ENCODE data around the gene FOXO4. TPM values are rescaled to one million over a fixed set of nuclear protein-coding genes. Genes with fewer than 3 reads are reported as not detected.

Gene FOXO4
- total and polyA plus RNA-seq, 7 donors = 14.6 to 80.7 (median 56.5) TPM

DNA sequence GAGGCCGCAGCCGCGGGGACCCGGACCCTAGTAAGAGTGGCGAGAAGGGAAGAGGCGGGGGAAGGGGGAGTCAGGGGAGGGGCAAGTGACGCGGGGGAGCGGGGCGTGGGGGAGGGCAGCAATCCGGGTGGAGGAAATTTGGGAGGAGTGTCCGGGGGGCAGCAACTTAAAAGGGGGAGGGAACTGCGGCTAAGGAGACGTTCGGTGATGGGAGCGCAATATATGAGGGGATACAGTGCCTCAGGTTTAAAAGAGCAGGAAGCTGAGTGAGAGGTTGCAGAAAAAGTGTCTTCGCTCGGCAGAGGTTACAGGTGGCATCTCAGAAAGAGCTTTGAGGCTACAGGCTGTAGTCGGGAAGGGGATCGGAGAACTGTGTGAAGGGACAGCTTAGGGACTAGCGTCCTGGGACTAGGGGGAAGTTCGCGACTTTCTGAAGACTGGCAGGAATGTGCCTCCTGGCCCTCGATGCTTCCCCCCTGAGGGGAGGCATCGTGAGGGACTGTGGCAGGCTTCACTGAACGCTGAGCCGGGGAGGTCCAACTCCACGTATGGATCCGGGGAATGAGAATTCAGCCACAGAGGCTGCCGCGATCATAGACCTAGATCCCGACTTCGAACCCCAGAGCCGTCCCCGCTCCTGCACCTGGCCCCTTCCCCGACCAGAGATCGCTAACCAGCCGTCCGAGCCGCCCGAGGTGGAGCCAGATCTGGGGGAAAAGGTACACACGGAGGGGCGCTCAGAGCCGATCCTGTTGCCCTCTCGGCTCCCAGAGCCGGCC lies 519 bp downstream of the FOXO4 start:
- intact Hi-C loops (cut with DNase I) = no loop called here
- DNase-seq = peak in 1 of 2 donors; percentile 49
- 0 to 13% (median 1%) methylated on average over 21 to 46 of the region's 46 CpGs for WGBS, 3 donors

DNA sequence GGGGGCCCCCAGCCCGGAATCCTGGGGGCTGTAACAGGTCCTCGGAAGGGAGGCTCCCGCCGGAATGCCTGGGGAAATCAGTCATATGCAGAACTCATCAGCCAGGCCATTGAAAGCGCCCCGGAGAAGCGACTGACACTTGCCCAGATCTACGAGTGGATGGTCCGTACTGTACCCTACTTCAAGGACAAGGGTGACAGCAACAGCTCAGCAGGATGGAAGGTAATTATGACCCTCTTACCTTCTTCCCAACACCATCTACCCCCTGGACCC lies 1.0 kb downstream of the FOXO4 start:
- Histone ChIP-seq H3K9me3 (no peaks in the 10 kb centered on the region), H3K27me3 (ENCODE audit: insufficient read depth in 3 of 3, low read length in 2 of 3) (peaks cover 0 to 21% (median 0%) of the 10 kb centered on the region in 3 donors), H3K4me1 (no peaks in the 10 kb centered on the region), H3K27ac (no peak overlapping the region), H3K36me3 (ENCODE audit: insufficient read depth in 1 of 2, low read depth in 1 of 2) (peaks cover 0 to 5% of the 10 kb centered on the region in 2 donors), H3K4me3 (peak overlapping the region; percentile 75)
- ATAC-seq = no peak
- TF ChIP-seq, protein P1, sequence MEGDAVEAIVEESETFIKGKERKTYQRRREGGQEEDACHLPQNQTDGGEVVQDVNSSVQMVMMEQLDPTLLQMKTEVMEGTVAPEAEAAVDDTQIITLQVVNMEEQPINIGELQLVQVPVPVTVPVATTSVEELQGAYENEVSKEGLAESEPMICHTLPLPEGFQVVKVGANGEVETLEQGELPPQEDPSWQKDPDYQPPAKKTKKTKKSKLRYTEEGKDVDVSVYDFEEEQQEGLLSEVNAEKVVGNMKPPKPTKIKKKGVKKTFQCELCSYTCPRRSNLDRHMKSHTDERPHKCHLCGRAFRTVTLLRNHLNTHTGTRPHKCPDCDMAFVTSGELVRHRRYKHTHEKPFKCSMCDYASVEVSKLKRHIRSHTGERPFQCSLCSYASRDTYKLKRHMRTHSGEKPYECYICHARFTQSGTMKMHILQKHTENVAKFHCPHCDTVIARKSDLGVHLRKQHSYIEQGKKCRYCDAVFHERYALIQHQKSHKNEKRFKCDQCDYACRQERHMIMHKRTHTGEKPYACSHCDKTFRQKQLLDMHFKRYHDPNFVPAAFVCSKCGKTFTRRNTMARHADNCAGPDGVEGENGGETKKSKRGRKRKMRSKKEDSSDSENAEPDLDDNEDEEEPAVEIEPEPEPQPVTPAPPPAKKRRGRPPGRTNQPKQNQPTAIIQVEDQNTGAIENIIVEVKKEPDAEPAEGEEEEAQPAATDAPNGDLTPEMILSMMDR (IDR thresholded peaks at IDR 0.05) = no peak
- intact Hi-C loops (cut with DNase I) = no loop called here
- DNase-seq = no peak
- WGBS, 3 donors = 3 to 23% (median 9%) methylated on average over 9 of the region's 9 CpGs

More for the DNA sequence above, 519 bp downstream of the FOXO4 start:
- Histone ChIP-seq H3K4me3 (peak overlapping the region; percentile 75), H3K9me3 (no peaks in the 10 kb centered on the region), H3K27ac (peak overlapping the region; percentile 72), H3K36me3 (ENCODE audit: insufficient read depth in 1 of 2, low read depth in 1 of 2) (peaks cover 0 to 4% of the 10 kb centered on the region in 2 donors), H3K27me3 (ENCODE audit: insufficient read depth in 3 of 3, low read length in 2 of 3) (peaks cover 0 to 17% (median 0%) of the 10 kb centered on the region in 3 donors), H3K4me1 (no peaks in the 10 kb centered on the region)
- ATAC-seq = peak; percentile 74 to 90 (median 76)
- TF ChIP-seq, protein P1 (IDR thresholded peaks at IDR 0.05) = no peak

DNA sequence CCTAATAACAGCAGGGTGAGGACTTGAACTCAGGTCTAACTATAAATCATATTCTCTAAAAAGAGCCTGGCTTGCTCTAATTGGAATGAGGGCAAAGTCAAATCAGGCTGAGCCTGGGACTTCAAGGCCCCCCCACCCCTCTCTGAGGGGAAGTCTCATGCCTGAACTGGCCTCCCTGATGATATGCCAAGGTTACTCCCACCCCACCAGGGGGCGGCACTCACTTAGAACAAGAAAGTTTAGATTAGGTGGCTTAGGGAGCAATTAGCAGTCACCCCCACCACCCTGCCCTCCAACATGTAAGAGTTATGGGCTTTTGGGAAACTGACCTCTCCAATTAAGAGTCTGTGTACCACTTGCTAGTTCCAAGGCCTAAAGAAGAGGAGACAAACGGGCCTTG lies 2.7 kb downstream of the FOXO4 start:
- H3K9me3 ChIP-seq = no peaks in the 10 kb centered on the region
- 18 to 22% (median 22%) methylated on average over 1 to 2 of the region's 2 CpGs for WGBS, 3 donors

DNA sequence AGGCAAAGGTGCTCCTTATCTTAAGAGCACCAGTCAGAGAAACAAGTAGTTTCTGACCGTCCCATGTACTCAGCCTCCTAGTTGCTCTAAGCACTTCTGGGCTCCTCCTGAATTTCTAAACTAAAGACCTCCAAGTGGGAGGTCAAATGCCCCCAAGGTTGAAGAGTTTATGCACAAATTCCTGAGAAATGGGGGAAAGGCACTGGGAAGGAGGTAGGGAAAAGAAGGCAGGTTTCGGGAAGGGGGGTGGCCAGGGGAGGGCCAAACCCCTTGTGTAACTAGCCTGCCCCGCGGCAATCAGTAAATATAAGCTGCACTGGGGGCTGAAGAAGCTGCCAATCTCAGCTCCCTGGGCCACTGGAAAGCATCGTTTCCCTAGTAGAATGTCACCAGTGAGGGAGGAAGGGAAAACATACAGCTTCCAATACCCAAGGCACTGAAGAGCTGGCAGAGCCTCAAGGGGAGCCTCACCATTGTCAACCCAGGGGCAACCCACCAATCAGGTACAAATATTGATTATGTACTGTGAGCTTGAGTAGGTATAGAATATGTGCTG lies 3.4 kb downstream of the FOXO4 start:
- Histone ChIP-seq H3K36me3 (ENCODE audit: insufficient read depth in 1 of 2, low read depth in 1 of 2) (peaks cover 0 to 8% of the 10 kb centered on the region in 2 donors), H3K4me1 (no peaks in the 10 kb centered on the region), H3K27me3 (ENCODE audit: insufficient read depth in 3 of 3, low read length in 2 of 3) (peaks cover 0 to 21% (median 0%) of the 10 kb centered on the region in 3 donors), H3K27ac (no peak overlapping the region), H3K4me3 (no peak overlapping the region), H3K9me3 (no peaks in the 10 kb centered on the region)
- TF ChIP-seq, protein P1 (IDR thresholded peaks at IDR 0.05) = no peak
- intact Hi-C loops (cut with DNase I) = no loop called here
- ATAC-seq (no peak), DNase-seq (no peak)
- 51 to 70% (median 69%) methylated on average over 4 to 5 of the region's 5 CpGs for WGBS, 3 donors

More for the DNA sequence above, 2.7 kb downstream of the FOXO4 start:
- Histone ChIP-seq H3K27ac (no peak overlapping the region), H3K27me3 (ENCODE audit: insufficient read depth in 3 of 3, low read length in 2 of 3) (peaks cover 0 to 21% (median 0%) of the 10 kb centered on the region in 3 donors), H3K4me1 (no peaks in the 10 kb centered on the region), H3K4me3 (no peak overlapping the region), H3K36me3 (ENCODE audit: insufficient read depth in 1 of 2, low read depth in 1 of 2) (peaks cover 0 to 8% of the 10 kb centered on the region in 2 donors)
- no peak for ATAC-seq
- TF ChIP-seq, protein P1 (IDR thresholded peaks at IDR 0.05) = peak; percentile 42
- DNase-seq = peak; percentile 61 to 64
- intact Hi-C loops (cut with DNase I) = no loop called here
